K562 (cell line): ENCODE results near the gene KISS1R. TPM values are rescaled to one million over a fixed set of nuclear protein-coding genes. Genes with fewer than 3 reads are reported as not detected.

ENCODE experiments used
- BCOR ChIP-seq: fragments of 450-650 bp; IDR thresholded peaks from 2 replicates; pipeline ENCODE4 v1.6.1; 2016
- HNRNPLL ChIP-seq: fragments of 200-400 bp; formaldehyde crosslinking; IDR thresholded peaks from 2 replicates; pipeline ENCODE4 v1.6.1; 2017; ENCODE audit warnings: low read length, low read depth, mild to moderate bottlenecking; ENCODE audit not compliant: poor library complexity, severe bottlenecking
- KLF13 ChIP-seq: fragments of 450-650 bp; IDR thresholded peaks from 2 replicates; pipeline ENCODE4 v1.6.1; 2016; ENCODE audit warnings: missing genetic modification characterization, low read depth, mild to moderate bottlenecking, missing compliant biosample characterization, moderate library complexity, borderline replicate concordance
- MAZ ChIP-seq, 2 experiments: fragments of 450-650 bp in 1 of 2; sonication (generic) in 1 of 2; formaldehyde crosslinking; IDR thresholded peaks in 1 of 2; conservative IDR thresholded peaks in 1 of 2; 2 replicates each; pipeline versions ENCODE4 v1.4.0 to v1.5.0; 2020; ENCODE audit warnings: mild to moderate bottlenecking in 1 of 2, missing genetic modification reagents in 1 of 2
- MYC ChIP-seq, 2 experiments: fragments of 250-450 bp in 1 of 2; sonication (Bioruptor Pico) in 1 of 2; IDR thresholded peaks; 2 replicates each; pipeline versions ENCODE4 v1.5.1 to v1.6.1; 2012 to 2021; ENCODE audit warnings: low read depth in 2 of 2, borderline replicate concordance in 1 of 2, improper control_type of control experiment in 1 of 2, low read length in 1 of 2, mild to moderate bottlenecking in 1 of 2, moderate library complexity in 1 of 2
- PTRF ChIP-seq: fragments of 450-650 bp; IDR thresholded peaks from 2 replicates; pipeline ENCODE4 v1.6.1; 2016; ENCODE audit warnings: mild to moderate bottlenecking, missing genetic modification characterization, missing compliant biosample characterization
- RBFOX2 ChIP-seq: fragments of 200-400 bp; formaldehyde crosslinking; IDR thresholded peaks from 2 replicates; pipeline ENCODE4 v1.6.1; 2017; ENCODE audit warnings: low read depth, mild to moderate bottlenecking, low read length, moderate library complexity
- SMARCC2 ChIP-seq: fragments of 450-650 bp; IDR thresholded peaks from 2 replicates; pipeline ENCODE4 v1.6.1; 2017; ENCODE audit warnings: antibody characterized with exemption, moderate library complexity, mild to moderate bottlenecking, low read depth
- SP1 ChIP-seq: sonication (generic); formaldehyde crosslinking; IDR thresholded peaks from 2 replicates; pipeline ENCODE4 v1.8.1; 2022; ENCODE audit warnings: mild to moderate bottlenecking, missing genetic modification reagents
- TEAD1 ChIP-seq, 2 experiments: fragments of 450-650 bp in 1 of 2; sonication (generic) in 1 of 2; formaldehyde crosslinking; IDR thresholded peaks; 2 replicates each; pipeline versions ENCODE4 v1.4.0 to v1.8.0; 2020 to 2022; ENCODE audit warnings: mild to moderate bottlenecking in 2 of 2, missing genetic modification reagents in 1 of 2
- ZNF785 ChIP-seq: fragments of 250-450 bp; sonication (Bioruptor Pico); IDR thresholded peaks from 2 replicates; pipeline ENCODE4 v1.4.0; 2020; ENCODE audit warnings: mild to moderate bottlenecking
- polyA plus RNA-seq, 8 experiments: library from polyadenylated mRNA; depleted of rRNA in 4 of 8; stranded (reverse) in 5 of 8; unstranded in 3 of 8; fragments of >200 nt; fragmentation: Nextera tagmentation in 2 of 8; fragmentation: Illumina TruSeq in 1 of 8; extraction: Ambion mirVana in 2 of 8; extraction: Trizol in 1 of 8; gene quantifications; 2 replicates each; pipeline versions ENCODE4 v1.2.1 to v1.2.3, GENCODE V29; 2011 to 2014; ENCODE audit warnings: inconsistent platforms in 1 of 8, missing spikeins in 1 of 8
- total RNA-seq, 7 experiments: library from RNA; depleted of rRNA in 6 of 7; stranded (reverse); fragments of >200 nt in 6 of 7; fragmentation: Illumina TruSeq in 2 of 7; extraction: Trizol in 2 of 7; gene quantifications; 2 replicates each; pipeline versions ENCODE4 v1.2.1 to v1.2.3, GENCODE V29; 2011 to 2021; ENCODE audit warnings: low replicate concordance in 1 of 7
- TF ChIP-seq, protein P1 (sequence below): sonication (generic); formaldehyde crosslinking; IDR thresholded peaks from 2 replicates; pipeline ENCODE4 v1.8.0; 2023; ENCODE audit warnings: mild to moderate bottlenecking, missing genetic modification reagents
- TF ChIP-seq, protein P2 (sequence below): sonication (generic); formaldehyde crosslinking; IDR thresholded peaks from 2 replicates; pipeline ENCODE4 v1.8.0; 2022; ENCODE audit warnings: missing genetic modification reagents, mild to moderate bottlenecking, borderline replicate concordance
- TF ChIP-seq, protein P3 (sequence below): fragments of 450-650 bp; formaldehyde crosslinking; IDR thresholded peaks from 2 replicates; pipeline ENCODE4 v1.4.0; 2022; ENCODE audit warnings: missing genetic modification characterization
- TF ChIP-seq, protein P4 (sequence below): fragments of 450-650 bp; formaldehyde crosslinking; IDR thresholded peaks from 2 replicates; pipeline ENCODE4 v1.4.0; 2020; ENCODE audit warnings: mild to moderate bottlenecking, moderate library complexity
- TF ChIP-seq, protein P5 (sequence below): fragments of 250-450 bp; sonication (Bioruptor Pico); IDR thresholded peaks from 2 replicates; pipeline ENCODE4 v1.8.0; 2021; ENCODE audit warnings: mild to moderate bottlenecking, moderate library complexity

KISS1R gene
- total and polyA plus RNA-seq, 9 of the 15 experiments (the other 6 are each of a cell fraction or from before 2014, with no cell fraction given): 0.37 to 39.4 (median 2.0) TPM

DNA sequence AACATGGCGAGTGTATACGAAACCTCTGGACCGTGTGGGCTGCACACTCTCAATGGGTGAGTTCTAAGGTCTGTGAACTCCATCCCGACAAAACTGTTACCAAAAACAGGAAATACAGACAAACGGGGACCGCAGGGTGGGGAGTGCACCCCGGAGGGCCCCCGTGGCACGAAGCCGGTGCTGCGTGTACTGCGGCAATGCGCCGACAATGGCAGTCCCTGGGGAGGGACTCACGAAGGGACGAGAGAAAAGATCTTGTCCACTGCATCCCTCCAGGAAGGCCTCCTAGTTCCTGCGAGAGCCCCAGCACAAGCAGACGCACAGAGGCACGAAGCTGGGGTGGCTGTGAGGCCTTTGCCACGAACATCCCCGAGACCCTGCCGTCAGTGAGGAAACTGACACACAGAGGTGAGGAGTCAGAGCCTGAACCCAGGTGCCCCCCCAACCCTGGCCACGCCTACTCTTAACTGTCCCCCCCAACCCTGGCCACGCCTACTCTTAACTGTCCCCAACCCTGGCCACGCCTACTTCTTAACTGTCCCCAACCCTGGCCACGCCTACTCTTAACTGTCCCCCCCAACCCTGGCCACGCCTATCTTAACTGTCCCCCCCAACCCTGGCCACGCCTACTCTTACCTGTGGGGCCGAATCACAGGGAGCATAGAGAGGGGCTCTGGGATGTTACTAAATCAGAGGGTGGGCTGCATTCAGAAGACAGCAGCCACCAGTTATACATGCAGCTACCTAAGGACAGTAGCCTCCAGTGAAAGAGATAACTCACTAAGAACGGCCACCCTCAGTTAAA, 28.4 kb upstream of the KISS1R start (continued):
- TF ChIP-seq SP1 (peak; percentile 84), SMARCC2 (no peak), ZNF785 (CRISPR knock-in tag) (no peak), HNRNPLL (peak; percentile 10), MYC (IDR thresholded peaks at IDR 0.05; ENCODE audit: low read depth, low read length) (0 out of 2 replicates have a peak, but pooled peaks have one; percentile 13), MYC (CRISPR knock-in tag; IDR thresholded peaks at IDR 0.05; ENCODE audit: borderline replicate concordance, low read depth) (no peak), PTRF (tag) (no peak), MAZ (CRISPR knock-in tag; conservative IDR thresholded peaks at IDR 0.05 in 1 of 2, IDR thresholded peaks at IDR 0.05 in 1 of 2) (no peak), TEAD1 (CRISPR knock-in tag; IDR thresholded peaks at IDR 0.05) (0 out of 4 replicates have a peak, but pooled peaks of 1 of the 2 experiments have one; percentile 54), BCOR (no peak), RBFOX2 (0 out of 2 replicates have a peak, but pooled peaks have one; percentile 11), KLF13 (no peak)
- TF ChIP-seq, protein P1, sequence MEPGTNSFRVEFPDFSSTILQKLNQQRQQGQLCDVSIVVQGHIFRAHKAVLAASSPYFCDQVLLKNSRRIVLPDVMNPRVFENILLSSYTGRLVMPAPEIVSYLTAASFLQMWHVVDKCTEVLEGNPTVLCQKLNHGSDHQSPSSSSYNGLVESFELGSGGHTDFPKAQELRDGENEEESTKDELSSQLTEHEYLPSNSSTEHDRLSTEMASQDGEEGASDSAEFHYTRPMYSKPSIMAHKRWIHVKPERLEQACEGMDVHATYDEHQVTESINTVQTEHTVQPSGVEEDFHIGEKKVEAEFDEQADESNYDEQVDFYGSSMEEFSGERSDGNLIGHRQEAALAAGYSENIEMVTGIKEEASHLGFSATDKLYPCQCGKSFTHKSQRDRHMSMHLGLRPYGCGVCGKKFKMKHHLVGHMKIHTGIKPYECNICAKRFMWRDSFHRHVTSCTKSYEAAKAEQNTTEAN (CRISPR knock-in tag): no peak
- TF ChIP-seq, protein P2, sequence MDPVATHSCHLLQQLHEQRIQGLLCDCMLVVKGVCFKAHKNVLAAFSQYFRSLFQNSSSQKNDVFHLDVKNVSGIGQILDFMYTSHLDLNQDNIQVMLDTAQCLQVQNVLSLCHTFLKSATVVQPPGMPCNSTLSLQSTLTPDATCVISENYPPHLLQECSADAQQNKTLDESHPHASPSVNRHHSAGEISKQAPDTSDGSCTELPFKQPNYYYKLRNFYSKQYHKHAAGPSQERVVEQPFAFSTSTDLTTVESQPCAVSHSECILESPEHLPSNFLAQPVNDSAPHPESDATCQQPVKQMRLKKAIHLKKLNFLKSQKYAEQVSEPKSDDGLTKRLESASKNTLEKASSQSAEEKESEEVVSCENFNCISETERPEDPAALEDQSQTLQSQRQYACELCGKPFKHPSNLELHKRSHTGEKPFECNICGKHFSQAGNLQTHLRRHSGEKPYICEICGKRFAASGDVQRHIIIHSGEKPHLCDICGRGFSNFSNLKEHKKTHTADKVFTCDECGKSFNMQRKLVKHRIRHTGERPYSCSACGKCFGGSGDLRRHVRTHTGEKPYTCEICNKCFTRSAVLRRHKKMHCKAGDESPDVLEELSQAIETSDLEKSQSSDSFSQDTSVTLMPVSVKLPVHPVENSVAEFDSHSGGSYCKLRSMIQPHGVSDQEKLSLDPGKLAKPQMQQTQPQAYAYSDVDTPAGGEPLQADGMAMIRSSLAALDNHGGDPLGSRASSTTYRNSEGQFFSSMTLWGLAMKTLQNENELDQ (CRISPR knock-in tag): no peak
- TF ChIP-seq, protein P3, sequence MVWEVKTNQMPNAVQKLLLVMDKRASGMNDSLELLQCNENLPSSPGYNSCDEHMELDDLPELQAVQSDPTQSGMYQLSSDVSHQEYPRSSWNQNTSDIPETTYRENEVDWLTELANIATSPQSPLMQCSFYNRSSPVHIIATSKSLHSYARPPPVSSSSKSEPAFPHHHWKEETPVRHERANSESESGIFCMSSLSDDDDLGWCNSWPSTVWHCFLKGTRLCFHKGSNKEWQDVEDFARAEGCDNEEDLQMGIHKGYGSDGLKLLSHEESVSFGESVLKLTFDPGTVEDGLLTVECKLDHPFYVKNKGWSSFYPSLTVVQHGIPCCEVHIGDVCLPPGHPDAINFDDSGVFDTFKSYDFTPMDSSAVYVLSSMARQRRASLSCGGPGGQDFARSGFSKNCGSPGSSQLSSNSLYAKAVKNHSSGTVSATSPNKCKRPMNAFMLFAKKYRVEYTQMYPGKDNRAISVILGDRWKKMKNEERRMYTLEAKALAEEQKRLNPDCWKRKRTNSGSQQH (CRISPR knock-in tag): no peak
- TF ChIP-seq, protein P4, sequence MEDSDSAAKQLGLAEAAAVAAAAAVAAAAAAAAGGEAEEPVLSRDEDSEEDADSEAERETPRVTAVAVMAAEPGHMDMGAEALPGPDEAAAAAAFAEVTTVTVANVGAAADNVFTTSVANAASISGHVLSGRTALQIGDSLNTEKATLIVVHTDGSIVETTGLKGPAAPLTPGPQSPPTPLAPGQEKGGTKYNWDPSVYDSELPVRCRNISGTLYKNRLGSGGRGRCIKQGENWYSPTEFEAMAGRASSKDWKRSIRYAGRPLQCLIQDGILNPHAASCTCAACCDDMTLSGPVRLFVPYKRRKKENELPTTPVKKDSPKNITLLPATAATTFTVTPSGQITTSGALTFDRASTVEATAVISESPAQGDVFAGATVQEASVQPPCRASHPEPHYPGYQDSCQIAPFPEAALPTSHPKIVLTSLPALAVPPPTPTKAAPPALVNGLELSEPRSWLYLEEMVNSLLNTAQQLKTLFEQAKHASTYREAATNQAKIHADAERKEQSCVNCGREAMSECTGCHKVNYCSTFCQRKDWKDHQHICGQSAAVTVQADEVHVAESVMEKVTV (CRISPR knock-in tag): no peak
- TF ChIP-seq, protein P5, sequence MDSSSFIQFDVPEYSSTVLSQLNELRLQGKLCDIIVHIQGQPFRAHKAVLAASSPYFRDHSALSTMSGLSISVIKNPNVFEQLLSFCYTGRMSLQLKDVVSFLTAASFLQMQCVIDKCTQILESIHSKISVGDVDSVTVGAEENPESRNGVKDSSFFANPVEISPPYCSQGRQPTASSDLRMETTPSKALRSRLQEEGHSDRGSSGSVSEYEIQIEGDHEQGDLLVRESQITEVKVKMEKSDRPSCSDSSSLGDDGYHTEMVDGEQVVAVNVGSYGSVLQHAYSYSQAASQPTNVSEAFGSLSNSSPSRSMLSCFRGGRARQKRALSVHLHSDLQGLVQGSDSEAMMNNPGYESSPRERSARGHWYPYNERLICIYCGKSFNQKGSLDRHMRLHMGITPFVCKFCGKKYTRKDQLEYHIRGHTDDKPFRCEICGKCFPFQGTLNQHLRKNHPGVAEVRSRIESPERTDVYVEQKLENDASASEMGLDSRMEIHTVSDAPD (CRISPR knock-in tag): no peak
